ENCODE measurements around the gene BRPF3.

- no peak for TF ChIP-seq CTCF (IDR thresholded peaks at IDR 0.05)
- TF ChIP-seq ZFX (IDR thresholded peaks at IDR 0.05; ENCODE audit: borderline replicate concordance) = no peak
These were observed 33.8 kb downstream of the BRPF3 start for GRCh38 chr6:36230371-36230770.
